SK-N-SH treated with all-trans-retinoic acid at 6 μM for 48 hours (cell line): ENCODE results near the gene CHIC2.
"Not testable (repeated sequence)": the region's sequence is repeated elsewhere in the genome, so short reads cannot be mapped to it uniquely, and the experiment has no call there.

Experiments used
- ATAC-seq: fragments of 200-7000 bp; cut with Tn5 transposase; 3 replicates; pipeline ENCODE4 v1.9.1; 2020; ENCODE audit warnings: mild to moderate bottlenecking, moderate library complexity
- BACH2 ChIP-seq: fragments of 250-450 bp; sonication (Bioruptor Pico); IDR thresholded peaks from 2 replicates; pipeline ENCODE4 v1.9.0; 2021; ENCODE audit warnings: mild to moderate bottlenecking, borderline replicate concordance
- CSDC2 ChIP-seq: fragments of 250-450 bp; sonication (Bioruptor Pico); IDR thresholded peaks from 2 replicates; pipeline ENCODE4 v1.5.0; 2020; ENCODE audit warnings: mild to moderate bottlenecking, moderate library complexity
- ESRRG ChIP-seq: fragments of 250-450 bp; sonication (Bioruptor Pico); IDR thresholded peaks from 2 replicates; pipeline ENCODE4 v1.6.1; 2021; ENCODE audit warnings: mild to moderate bottlenecking
- GLIS3 ChIP-seq: fragments of 250-450 bp; sonication (Bioruptor Pico); IDR thresholded peaks from 2 replicates; pipeline ENCODE4 v1.5.0; 2020; ENCODE audit warnings: mild to moderate bottlenecking, moderate library complexity
- OSR1 ChIP-seq: fragments of 250-450 bp; sonication (Bioruptor Pico); IDR thresholded peaks from 2 replicates; pipeline ENCODE4 v1.8.0; 2022; ENCODE audit warnings: moderate library complexity, mild to moderate bottlenecking, inconsistent platforms
- PPARA ChIP-seq: fragments of 250-450 bp; sonication (Bioruptor Pico); IDR thresholded peaks from 2 replicates; pipeline ENCODE4 v1.5.0; 2020; ENCODE audit warnings: mild to moderate bottlenecking, borderline replicate concordance
- RARB ChIP-seq: fragments of 250-450 bp; sonication (Bioruptor Pico); IDR thresholded peaks from 2 replicates; pipeline ENCODE4 v1.8.0; 2021; ENCODE audit warnings: mild to moderate bottlenecking, moderate library complexity
- SNAI2 ChIP-seq: fragments of 250-450 bp; sonication (Bioruptor Pico); IDR thresholded peaks from 2 replicates; pipeline ENCODE4 v1.5.0; 2020; ENCODE audit warnings: mild to moderate bottlenecking, moderate library complexity
- TOX ChIP-seq: fragments of 250-450 bp; sonication (Bioruptor Pico); IDR thresholded peaks from 2 replicates; pipeline ENCODE4 v1.8.0; 2021; ENCODE audit warnings: mild to moderate bottlenecking, moderate library complexity, borderline replicate concordance
- ZC3H10 ChIP-seq: fragments of 250-450 bp; sonication (Bioruptor Pico); IDR thresholded peaks from 2 replicates; pipeline ENCODE4 v1.5.1; 2021; ENCODE audit warnings: mild to moderate bottlenecking, moderate library complexity
- ZFP3 ChIP-seq: fragments of 250-450 bp; sonication (Bioruptor Pico); IDR thresholded peaks from 2 replicates; pipeline ENCODE4 v1.5.0; 2020; ENCODE audit warnings: mild to moderate bottlenecking, moderate library complexity
- ZNF8 ChIP-seq: fragments of 450-650 bp; formaldehyde crosslinking; IDR thresholded peaks from 2 replicates; pipeline ENCODE4 v1.5.0; 2020; ENCODE audit warnings: mild to moderate bottlenecking, moderate library complexity
- TF ChIP-seq, protein P1 (sequence below): fragments of 250-450 bp; sonication (Bioruptor Pico); IDR thresholded peaks from 2 replicates; pipeline ENCODE4 v1.5.1; 2021; ENCODE audit warnings: mild to moderate bottlenecking, moderate library complexity
- TF ChIP-seq, protein P2 (sequence below): fragments of 250-450 bp; sonication (Bioruptor Pico); IDR thresholded peaks from 2 replicates; pipeline ENCODE4 v1.5.0; 2020; ENCODE audit warnings: mild to moderate bottlenecking, moderate library complexity
- TF ChIP-seq, protein P3 (sequence below): fragments of 250-450 bp; sonication (Bioruptor Pico); IDR thresholded peaks from 2 replicates; pipeline ENCODE4 v1.8.0; 2021; ENCODE audit warnings: low read depth, mild to moderate bottlenecking, moderate library complexity, borderline replicate concordance
- TF ChIP-seq, protein P4 (sequence below): fragments of 250-450 bp; sonication (Bioruptor Pico); IDR thresholded peaks from 2 replicates; pipeline ENCODE4 v1.8.0; 2020; ENCODE audit warnings: mild to moderate bottlenecking, moderate library complexity, borderline replicate concordance

Gene CHIC2

DNA sequence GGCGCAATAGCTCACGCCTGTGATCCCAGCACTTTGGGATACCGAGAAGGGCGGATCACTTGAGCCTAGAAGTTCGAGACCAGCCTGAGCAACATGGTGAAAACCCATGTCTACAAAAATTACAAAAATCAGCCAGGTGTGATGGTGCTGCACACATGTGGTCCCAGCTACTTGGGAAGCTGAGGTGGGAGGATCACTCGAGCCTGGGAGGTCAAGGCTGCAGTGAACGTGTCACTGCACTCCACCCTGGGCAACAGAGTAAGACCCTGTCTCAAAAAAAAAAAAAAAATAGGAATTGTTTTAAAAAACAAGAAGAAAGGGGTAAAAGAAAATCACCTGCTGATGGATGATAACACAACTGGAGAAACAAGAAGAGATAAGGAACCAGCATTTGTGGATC is 38.8 kb downstream of the CHIC2 start:
- TF ChIP-seq ESRRG (CRISPR knock-in tag) = no peak
- TF ChIP-seq, all 23 proteins: peak for 0
- ATAC-seq = no peak

DNA sequence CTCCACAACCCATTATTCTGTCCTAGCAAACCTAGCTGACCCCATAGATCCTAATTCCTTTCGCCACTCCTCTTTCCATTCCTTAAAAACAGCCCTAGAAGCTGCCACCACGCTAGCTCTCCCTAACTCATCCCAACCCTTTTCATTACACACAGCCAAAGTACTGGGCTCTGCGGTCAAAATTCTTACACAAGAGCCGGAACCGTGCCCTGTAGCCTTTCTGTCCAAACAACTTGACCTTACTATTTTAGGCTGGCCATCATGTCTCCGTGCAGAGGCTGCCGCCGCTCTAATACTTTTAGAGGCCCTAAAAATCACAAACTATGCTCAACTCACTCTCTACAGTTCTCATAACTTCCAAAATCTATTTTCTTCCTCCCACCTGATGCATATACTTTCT is 41.4 kb downstream of the CHIC2 start:
- not testable (repeated sequence) for ATAC-seq

DNA sequence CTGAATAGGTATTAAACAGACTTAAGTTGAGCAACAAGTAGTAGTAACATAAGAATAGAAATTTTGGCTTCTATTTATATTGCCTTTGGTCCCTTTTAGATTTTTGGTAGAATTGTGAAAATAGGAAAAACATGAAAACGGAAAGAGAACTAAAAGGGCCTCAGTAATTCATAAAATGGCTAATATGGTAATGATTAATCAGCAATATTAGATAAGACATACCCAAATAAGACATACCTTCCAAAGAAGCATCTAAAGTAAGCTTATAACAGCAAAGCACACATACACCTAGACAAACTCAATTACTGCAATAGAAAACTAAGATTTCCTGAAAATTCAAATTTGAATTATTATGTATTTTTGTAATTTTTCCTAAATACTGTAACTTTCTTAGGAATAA is 46.4 kb downstream of the CHIC2 start:
- TF ChIP-seq, protein P1, sequence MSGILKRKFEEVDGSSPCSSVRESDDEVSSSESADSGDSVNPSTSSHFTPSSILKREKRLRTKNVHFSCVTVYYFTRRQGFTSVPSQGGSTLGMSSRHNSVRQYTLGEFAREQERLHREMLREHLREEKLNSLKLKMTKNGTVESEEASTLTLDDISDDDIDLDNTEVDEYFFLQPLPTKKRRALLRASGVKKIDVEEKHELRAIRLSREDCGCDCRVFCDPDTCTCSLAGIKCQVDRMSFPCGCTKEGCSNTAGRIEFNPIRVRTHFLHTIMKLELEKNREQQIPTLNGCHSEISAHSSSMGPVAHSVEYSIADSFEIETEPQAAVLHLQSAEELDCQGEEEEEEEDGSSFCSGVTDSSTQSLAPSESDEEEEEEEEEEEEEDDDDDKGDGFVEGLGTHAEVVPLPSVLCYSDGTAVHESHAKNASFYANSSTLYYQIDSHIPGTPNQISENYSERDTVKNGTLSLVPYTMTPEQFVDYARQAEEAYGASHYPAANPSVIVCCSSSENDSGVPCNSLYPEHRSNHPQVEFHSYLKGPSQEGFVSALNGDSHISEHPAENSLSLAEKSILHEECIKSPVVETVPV = no peak
- TF ChIP-seq ESRRG (CRISPR knock-in tag) (no peak), TOX (CRISPR knock-in tag) (no peak), SNAI2 (CRISPR knock-in tag) (no peak), CSDC2 (CRISPR knock-in tag) (no peak), RARB (CRISPR knock-in tag) (no peak), ZC3H10 (CRISPR knock-in tag) (no peak), ZFP3 (CRISPR knock-in tag) (no peak), GLIS3 (CRISPR knock-in tag) (no peak), OSR1 (CRISPR knock-in tag) (no peak)
- no peak for ATAC-seq

DNA sequence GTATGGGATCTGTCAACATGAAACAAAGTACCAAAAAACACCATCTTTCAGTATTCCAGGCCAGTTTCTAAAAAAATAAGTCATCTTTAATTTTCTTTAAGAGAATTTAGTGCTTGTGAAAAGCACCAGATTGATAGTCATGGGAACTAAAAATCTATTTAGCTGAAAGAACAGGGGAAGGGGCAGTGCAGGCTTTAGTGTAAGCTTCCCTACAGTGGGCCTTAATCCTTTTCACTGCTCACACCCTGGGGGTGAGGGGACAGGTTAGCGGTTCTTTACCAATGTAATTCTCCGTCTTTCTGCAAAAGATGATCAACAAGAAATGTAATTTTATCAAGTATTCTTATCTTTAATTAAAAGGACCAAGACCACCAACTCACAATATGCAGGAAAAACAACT is 47.1 kb downstream of the CHIC2 start:
- no peak for ATAC-seq

More for the DNA sequence above, 47.1 kb downstream of the CHIC2 start:
- TF ChIP-seq PPARA (CRISPR knock-in tag) (no peak), ESRRG (CRISPR knock-in tag) (no peak), GLIS3 (CRISPR knock-in tag) (no peak), TOX (CRISPR knock-in tag) (no peak), ZC3H10 (CRISPR knock-in tag) (no peak), BACH2 (CRISPR knock-in tag) (no peak), ZNF8 (CRISPR knock-in tag) (no peak)
- TF ChIP-seq, protein P2, sequence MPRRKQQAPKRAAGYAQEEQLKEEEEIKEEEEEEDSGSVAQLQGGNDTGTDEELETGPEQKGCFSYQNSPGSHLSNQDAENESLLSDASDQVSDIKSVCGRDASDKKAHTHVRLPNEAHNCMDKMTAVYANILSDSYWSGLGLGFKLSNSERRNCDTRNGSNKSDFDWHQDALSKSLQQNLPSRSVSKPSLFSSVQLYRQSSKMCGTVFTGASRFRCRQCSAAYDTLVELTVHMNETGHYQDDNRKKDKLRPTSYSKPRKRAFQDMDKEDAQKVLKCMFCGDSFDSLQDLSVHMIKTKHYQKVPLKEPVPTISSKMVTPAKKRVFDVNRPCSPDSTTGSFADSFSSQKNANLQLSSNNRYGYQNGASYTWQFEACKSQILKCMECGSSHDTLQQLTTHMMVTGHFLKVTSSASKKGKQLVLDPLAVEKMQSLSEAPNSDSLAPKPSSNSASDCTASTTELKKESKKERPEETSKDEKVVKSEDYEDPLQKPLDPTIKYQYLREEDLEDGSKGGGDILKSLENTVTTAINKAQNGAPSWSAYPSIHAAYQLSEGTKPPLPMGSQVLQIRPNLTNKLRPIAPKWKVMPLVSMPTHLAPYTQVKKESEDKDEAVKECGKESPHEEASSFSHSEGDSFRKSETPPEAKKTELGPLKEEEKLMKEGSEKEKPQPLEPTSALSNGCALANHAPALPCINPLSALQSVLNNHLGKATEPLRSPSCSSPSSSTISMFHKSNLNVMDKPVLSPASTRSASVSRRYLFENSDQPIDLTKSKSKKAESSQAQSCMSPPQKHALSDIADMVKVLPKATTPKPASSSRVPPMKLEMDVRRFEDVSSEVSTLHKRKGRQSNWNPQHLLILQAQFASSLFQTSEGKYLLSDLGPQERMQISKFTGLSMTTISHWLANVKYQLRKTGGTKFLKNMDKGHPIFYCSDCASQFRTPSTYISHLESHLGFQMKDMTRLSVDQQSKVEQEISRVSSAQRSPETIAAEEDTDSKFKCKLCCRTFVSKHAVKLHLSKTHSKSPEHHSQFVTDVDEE (CRISPR knock-in tag) = no peak
- TF ChIP-seq, protein P1 = no peak
- TF ChIP-seq, protein P3, sequence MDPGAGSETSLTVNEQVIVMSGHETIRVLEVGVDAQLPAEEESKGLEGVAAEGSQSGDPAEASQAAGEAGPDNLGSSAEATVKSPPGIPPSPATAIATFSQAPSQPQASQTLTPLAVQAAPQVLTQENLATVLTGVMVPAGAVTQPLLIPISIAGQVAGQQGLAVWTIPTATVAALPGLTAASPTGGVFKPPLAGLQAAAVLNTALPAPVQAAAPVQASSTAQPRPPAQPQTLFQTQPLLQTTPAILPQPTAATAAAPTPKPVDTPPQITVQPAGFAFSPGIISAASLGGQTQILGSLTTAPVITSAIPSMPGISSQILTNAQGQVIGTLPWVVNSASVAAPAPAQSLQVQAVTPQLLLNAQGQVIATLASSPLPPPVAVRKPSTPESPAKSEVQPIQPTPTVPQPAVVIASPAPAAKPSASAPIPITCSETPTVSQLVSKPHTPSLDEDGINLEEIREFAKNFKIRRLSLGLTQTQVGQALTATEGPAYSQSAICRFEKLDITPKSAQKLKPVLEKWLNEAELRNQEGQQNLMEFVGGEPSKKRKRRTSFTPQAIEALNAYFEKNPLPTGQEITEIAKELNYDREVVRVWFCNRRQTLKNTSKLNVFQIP (CRISPR knock-in tag) = no peak
- TF ChIP-seq, protein P4, sequence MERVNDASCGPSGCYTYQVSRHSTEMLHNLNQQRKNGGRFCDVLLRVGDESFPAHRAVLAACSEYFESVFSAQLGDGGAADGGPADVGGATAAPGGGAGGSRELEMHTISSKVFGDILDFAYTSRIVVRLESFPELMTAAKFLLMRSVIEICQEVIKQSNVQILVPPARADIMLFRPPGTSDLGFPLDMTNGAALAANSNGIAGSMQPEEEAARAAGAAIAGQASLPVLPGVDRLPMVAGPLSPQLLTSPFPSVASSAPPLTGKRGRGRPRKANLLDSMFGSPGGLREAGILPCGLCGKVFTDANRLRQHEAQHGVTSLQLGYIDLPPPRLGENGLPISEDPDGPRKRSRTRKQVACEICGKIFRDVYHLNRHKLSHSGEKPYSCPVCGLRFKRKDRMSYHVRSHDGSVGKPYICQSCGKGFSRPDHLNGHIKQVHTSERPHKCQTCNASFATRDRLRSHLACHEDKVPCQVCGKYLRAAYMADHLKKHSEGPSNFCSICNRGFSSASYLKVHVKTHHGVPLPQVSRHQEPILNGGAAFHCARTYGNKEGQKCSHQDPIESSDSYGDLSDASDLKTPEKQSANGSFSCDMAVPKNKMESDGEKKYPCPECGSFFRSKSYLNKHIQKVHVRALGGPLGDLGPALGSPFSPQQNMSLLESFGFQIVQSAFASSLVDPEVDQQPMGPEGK (CRISPR knock-in tag) = no peak
